MM.1S (cell line): ENCODE results near the gene TSPAN5.

Source experiments
- DNase-seq: peaks from one replicate; pipeline ENCODE4 v3.0.0-alpha.2; 2015
- H2AFZ ChIP-seq: fragments of 300-600 bp; sonication (generic); 2 replicates; pipeline ENCODE4 v1.6.0; 2016; ENCODE audit warnings: antibody characterized with exemption, low read length
- H3F3A ChIP-seq: fragments of 300-600 bp; sonication (generic); 2 replicates; pipeline ENCODE4 v1.6.1; 2016; ENCODE audit warnings: mild to moderate bottlenecking, antibody characterized with exemption, low read length, moderate library complexity, mixed read lengths; ENCODE audit not compliant: insufficient read depth
- H3K27ac ChIP-seq: fragments of 300-600 bp; sonication (generic); 2 replicates; pipeline ENCODE4 v1.5.1; 2016; ENCODE audit warnings: mild to moderate bottlenecking, low read length
- H3K27me3 ChIP-seq: fragments of 300-600 bp; sonication (generic); replicated peaks from 2 replicates; pipeline ENCODE4 v1.6.0; 2016; ENCODE audit warnings: low read length; ENCODE audit not compliant: insufficient read depth
- H3K36me3 ChIP-seq: fragments of 300-600 bp; sonication (generic); replicated peaks from 2 replicates; pipeline ENCODE4 v1.6.1; 2016; ENCODE audit warnings: mild to moderate bottlenecking, low read length, mixed read lengths; ENCODE audit not compliant: insufficient read depth
- H3K4me1 ChIP-seq: fragments of 300-600 bp; sonication (generic); 2 replicates; pipeline ENCODE4 v1.6.1; 2016; ENCODE audit warnings: low read length, mixed read lengths
- H3K4me2 ChIP-seq: fragments of 300-600 bp; sonication (generic); 2 replicates; pipeline ENCODE4 v1.6.0; 2016; ENCODE audit warnings: low read depth, low read length
- H3K4me3 ChIP-seq: fragments of 300-600 bp; sonication (generic); 2 replicates; pipeline ENCODE4 v1.5.1; 2016; ENCODE audit warnings: low read length, mixed read lengths
- H3K79me2 ChIP-seq: fragments of 300-600 bp; sonication (generic); 2 replicates; pipeline ENCODE4 v1.6.1; 2016; ENCODE audit warnings: mixed run types, low read length, mixed read lengths
- H3K9ac ChIP-seq: fragments of 300-600 bp; sonication (generic); 2 replicates; pipeline ENCODE4 v1.6.1; 2016; ENCODE audit warnings: low read length, mixed read lengths
- H3K9me2 ChIP-seq: fragments of 300-600 bp; sonication (generic); replicated peaks from 2 replicates; pipeline ENCODE4 v1.6.1; 2016; ENCODE audit warnings: mild to moderate bottlenecking, low read length, mixed read lengths; ENCODE audit not compliant: insufficient read depth
- H3K9me3 ChIP-seq: fragments of 300-600 bp; sonication (generic); replicated peaks from 2 replicates; pipeline ENCODE4 v1.6.1; 2016; ENCODE audit warnings: mild to moderate bottlenecking, low read length, mixed read lengths; ENCODE audit not compliant: insufficient read depth
- H4K20me1 ChIP-seq: fragments of 300-600 bp; sonication (generic); 2 replicates; pipeline ENCODE4 v1.6.1; 2016; ENCODE audit warnings: mild to moderate bottlenecking, low read length, moderate library complexity, mixed read lengths; ENCODE audit not compliant: insufficient read depth
- EZH2 ChIP-seq: fragments of 300-600 bp; sonication (generic); optimal IDR thresholded peaks from 2 replicates; pipeline ENCODE3; 2017; ENCODE audit warnings: low read depth, mild to moderate bottlenecking, antibody characterized with exemption, low read length, mixed read lengths
- EZH2phosphoT487 ChIP-seq: fragments of 300-600 bp; sonication (generic); IDR thresholded peaks from 2 replicates; pipeline ENCODE4 v1.6.1; 2018; ENCODE audit warnings: antibody characterized with exemption, low read length
- TF ChIP-seq, protein P1 (sequence below): fragments of 300-600 bp; sonication (generic); IDR thresholded peaks from 2 replicates; pipeline ENCODE4 v1.5.1; 2016; ENCODE audit warnings: antibody characterized with exemption, low read length, mixed read lengths

TSPAN5 gene

DNA sequence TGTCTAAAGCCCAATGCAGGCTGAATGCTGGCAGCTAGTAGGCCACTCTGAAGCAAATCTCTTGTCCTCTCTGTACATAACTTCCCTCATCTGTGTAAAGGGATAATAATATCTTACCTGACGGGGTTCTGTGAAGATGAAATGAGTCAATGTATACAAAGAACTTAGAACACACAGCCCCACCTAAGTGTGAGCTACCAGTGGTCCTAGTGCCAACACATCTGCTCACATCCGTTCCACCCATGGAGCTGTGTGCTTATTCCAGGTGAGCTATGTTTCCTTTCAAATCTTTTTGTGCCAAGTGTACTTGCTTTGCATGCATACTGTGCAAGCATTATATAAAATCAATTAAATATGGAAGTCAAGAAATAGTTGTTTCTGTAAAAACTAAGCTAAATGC lies 116.4 kb downstream of the TSPAN5 start:
- H3K36me3 ChIP-seq = no peaks in the 10 kb centered on the region
- H2AFZ ChIP-seq = no peak overlapping the region
- H3K9ac ChIP-seq = no peak overlapping the region
- no peaks in the 10 kb centered on the region for H3K9me3 ChIP-seq
- DNase-seq = no peak
- H3F3A ChIP-seq = no peaks in the 10 kb centered on the region
- H3K4me2 ChIP-seq = no peak overlapping the region
- TF ChIP-seq, protein P1, sequence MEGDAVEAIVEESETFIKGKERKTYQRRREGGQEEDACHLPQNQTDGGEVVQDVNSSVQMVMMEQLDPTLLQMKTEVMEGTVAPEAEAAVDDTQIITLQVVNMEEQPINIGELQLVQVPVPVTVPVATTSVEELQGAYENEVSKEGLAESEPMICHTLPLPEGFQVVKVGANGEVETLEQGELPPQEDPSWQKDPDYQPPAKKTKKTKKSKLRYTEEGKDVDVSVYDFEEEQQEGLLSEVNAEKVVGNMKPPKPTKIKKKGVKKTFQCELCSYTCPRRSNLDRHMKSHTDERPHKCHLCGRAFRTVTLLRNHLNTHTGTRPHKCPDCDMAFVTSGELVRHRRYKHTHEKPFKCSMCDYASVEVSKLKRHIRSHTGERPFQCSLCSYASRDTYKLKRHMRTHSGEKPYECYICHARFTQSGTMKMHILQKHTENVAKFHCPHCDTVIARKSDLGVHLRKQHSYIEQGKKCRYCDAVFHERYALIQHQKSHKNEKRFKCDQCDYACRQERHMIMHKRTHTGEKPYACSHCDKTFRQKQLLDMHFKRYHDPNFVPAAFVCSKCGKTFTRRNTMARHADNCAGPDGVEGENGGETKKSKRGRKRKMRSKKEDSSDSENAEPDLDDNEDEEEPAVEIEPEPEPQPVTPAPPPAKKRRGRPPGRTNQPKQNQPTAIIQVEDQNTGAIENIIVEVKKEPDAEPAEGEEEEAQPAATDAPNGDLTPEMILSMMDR = no peak
- TF ChIP-seq EZH2phosphoT487 (no peak), EZH2 (no peak)
- H3K27me3 ChIP-seq = no peaks in the 10 kb centered on the region
- H3K9me2 ChIP-seq = no peaks in the 10 kb centered on the region
- no peaks in the 10 kb centered on the region for H4K20me1 ChIP-seq
- H3K4me1 ChIP-seq = 0 out of 2 replicates have a peak, but pooled peaks cover 2% of the 10 kb centered on the region
- no peak overlapping the region for H3K27ac ChIP-seq
- no peak overlapping the region for H3K4me3 ChIP-seq
- no peaks in the 10 kb centered on the region for H3K79me2 ChIP-seq

DNA sequence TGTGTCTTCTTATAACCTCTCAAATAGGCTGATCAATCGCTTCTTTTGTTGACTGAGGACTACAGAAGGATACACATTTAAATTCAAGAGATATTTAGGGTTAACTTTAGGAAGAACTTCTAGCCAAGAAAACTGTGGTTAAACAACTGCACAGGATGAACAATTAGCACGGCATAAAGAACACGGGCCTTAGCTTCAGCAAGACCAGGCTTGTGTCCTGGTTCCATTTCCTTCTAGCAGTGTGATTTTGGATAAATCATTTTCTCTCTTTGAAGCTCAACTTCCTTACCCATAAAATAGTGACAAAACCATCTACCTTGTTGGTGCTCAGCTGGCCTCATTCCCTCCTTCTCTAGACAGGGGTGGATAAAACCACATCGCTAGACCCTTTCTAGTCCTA lies 117.6 kb downstream of the TSPAN5 start:
- Histone ChIP-seq H3K9me2 (no peaks in the 10 kb centered on the region), H3K9me3 (no peaks in the 10 kb centered on the region), H3K9ac (no peak overlapping the region), H3K36me3 (no peaks in the 10 kb centered on the region), H2AFZ (no peak overlapping the region), H3K27me3 (no peaks in the 10 kb centered on the region), H4K20me1 (no peaks in the 10 kb centered on the region), H3K79me2 (no peaks in the 10 kb centered on the region), H3K27ac (no peak overlapping the region), H3F3A (no peaks in the 10 kb centered on the region), H3K4me3 (no peak overlapping the region), H3K4me1 (0 out of 2 replicates have a peak, but pooled peaks cover 2% of the 10 kb centered on the region), H3K4me2 (no peak overlapping the region)
- TF ChIP-seq, protein P1 = no peak
- TF ChIP-seq EZH2 (no peak), EZH2phosphoT487 (no peak)
- DNase-seq = no peak

DNA sequence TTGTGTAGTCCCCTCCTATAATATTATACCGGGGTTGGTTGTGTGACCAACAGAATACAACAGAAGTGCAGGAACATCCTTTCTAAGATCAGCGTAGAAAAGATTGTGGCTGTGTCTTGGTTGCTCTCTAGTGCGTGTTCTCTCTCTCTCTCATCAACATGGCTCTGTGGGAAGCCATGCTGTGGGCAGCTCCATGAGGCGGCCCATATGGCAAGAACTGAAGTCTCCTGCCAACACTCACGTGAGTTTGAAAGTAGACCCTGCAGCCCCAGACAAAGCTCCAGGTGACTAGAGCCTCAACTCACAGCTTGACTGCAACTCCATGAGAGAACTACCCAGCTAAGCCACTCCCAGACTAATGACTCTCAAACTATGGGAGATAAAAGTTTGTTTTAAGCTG lies 118.7 kb downstream of the TSPAN5 start:
- Histone ChIP-seq H3K36me3 (no peaks in the 10 kb centered on the region), H3K9ac (no peak overlapping the region), H2AFZ (no peak overlapping the region), H3K27ac (no peak overlapping the region), H3K27me3 (no peaks in the 10 kb centered on the region), H3K79me2 (no peaks in the 10 kb centered on the region), H3F3A (no peaks in the 10 kb centered on the region), H3K4me3 (no peak overlapping the region), H4K20me1 (no peaks in the 10 kb centered on the region), H3K4me2 (no peak overlapping the region), H3K9me3 (no peaks in the 10 kb centered on the region), H3K4me1 (no peaks in the 10 kb centered on the region), H3K9me2 (no peaks in the 10 kb centered on the region)
- DNase-seq = no peak
- TF ChIP-seq EZH2 (no peak), EZH2phosphoT487 (no peak)
- TF ChIP-seq, protein P1 = no peak
